H9 (cell line): ENCODE data around the gene TENM4. TPM values are rescaled to one million over a fixed set of nuclear protein-coding genes. Genes with fewer than 3 reads are reported as not detected.

Experiments used
- DNase-seq: peaks from one replicate; pipeline ENCODE4 v3.0.0-alpha.2; 2017
- H2AFZ ChIP-seq: one replicate; pipeline ENCODE4 v1.6.1; 2013; ENCODE audit warnings: mild to moderate bottlenecking, low read length, control low read depth, moderate library complexity
- H2AK5ac ChIP-seq: 2 replicates; pipeline ENCODE4 v1.6.1; 2013; ENCODE audit warnings: low read length, control low read depth, mixed read lengths; ENCODE audit not compliant: insufficient read length
- H2BK120ac ChIP-seq: one replicate; pipeline ENCODE4 v1.6.1; 2013; ENCODE audit warnings: low read depth, mild to moderate bottlenecking, low read length, control low read depth, inconsistent platforms; ENCODE audit not compliant: poor library complexity, severe bottlenecking
- H2BK12ac ChIP-seq: 2 replicates; pipeline ENCODE4 v1.6.1; 2013; ENCODE audit warnings: low read length, control low read depth, mixed read lengths, low read depth; ENCODE audit not compliant: insufficient read length
- H2BK15ac ChIP-seq: 2 replicates; pipeline ENCODE4 v1.6.1; 2013; ENCODE audit warnings: low read depth, low read length, control low read depth
- H2BK20ac ChIP-seq: one replicate; pipeline ENCODE4 v1.6.1; 2013; ENCODE audit warnings: low read depth, mild to moderate bottlenecking, low read length, control low read depth, inconsistent platforms; ENCODE audit not compliant: poor library complexity, severe bottlenecking
- H2BK5ac ChIP-seq: 2 replicates; pipeline ENCODE4 v1.6.1; 2013; ENCODE audit warnings: low read length, control low read depth, mixed read lengths; ENCODE audit not compliant: insufficient read length
- H3K14ac ChIP-seq: 2 replicates; pipeline ENCODE4 v1.6.1; 2013; ENCODE audit warnings: low read length, control low read depth; ENCODE audit not compliant: insufficient read depth
- H3K18ac ChIP-seq: 2 replicates; pipeline ENCODE4 v1.6.1; 2013; ENCODE audit warnings: low read depth, mild to moderate bottlenecking, mixed read lengths, low read length, control low read depth; ENCODE audit not compliant: insufficient read length
- H3K23ac ChIP-seq: 2 replicates; pipeline ENCODE4 v1.6.1; 2013; ENCODE audit warnings: low read length, control low read depth, mixed read lengths, low read depth; ENCODE audit not compliant: insufficient read length
- H3K23me2 ChIP-seq: 2 replicates; pipeline ENCODE4 v1.6.1; 2013; ENCODE audit warnings: low read depth, mild to moderate bottlenecking, mixed read lengths, low read length, control low read depth; ENCODE audit not compliant: insufficient read length, poor library complexity, severe bottlenecking
- H3K27ac ChIP-seq: 2 replicates; pipeline ENCODE4 v1.5.1; 2013; ENCODE audit warnings: low read length, control low read depth, mixed read lengths, low read depth; ENCODE audit not compliant: insufficient read length
- H3K27me3 ChIP-seq: 2 replicates; pipeline ENCODE4 v1.6.1; 2013; ENCODE audit warnings: low read length, control low read depth, inconsistent platforms; ENCODE audit not compliant: insufficient read depth
- H3K4ac ChIP-seq: 2 replicates; pipeline ENCODE4 v1.6.1; 2013; ENCODE audit warnings: low read depth, mild to moderate bottlenecking, control low read depth, inconsistent platforms, low read length, moderate library complexity
- H3K4me1 ChIP-seq: 2 replicates; pipeline ENCODE4 v1.6.1; 2013; ENCODE audit warnings: low read length, control low read depth, inconsistent platforms; ENCODE audit not compliant: insufficient read depth
- H3K4me2 ChIP-seq: 2 replicates; pipeline ENCODE4 v1.6.1; 2013; ENCODE audit warnings: low read length, control low read depth, mixed read lengths; ENCODE audit not compliant: insufficient read length, insufficient read depth
- H3K56ac ChIP-seq: 2 replicates; pipeline ENCODE4 v1.6.1; 2013; ENCODE audit warnings: low read depth, mild to moderate bottlenecking, mixed read lengths, low read length, control low read depth; ENCODE audit not compliant: insufficient read length
- H3K79me1 ChIP-seq: 2 replicates; pipeline ENCODE4 v1.6.1; 2013; ENCODE audit warnings: low read depth, mild to moderate bottlenecking, moderate library complexity, low read length, control low read depth, inconsistent platforms; ENCODE audit not compliant: insufficient read depth, poor library complexity, severe bottlenecking
- H3K79me2 ChIP-seq: 2 replicates; pipeline ENCODE4 v1.6.1; 2013; ENCODE audit warnings: low read length, control low read depth, inconsistent platforms; ENCODE audit not compliant: insufficient read depth
- H3K9ac ChIP-seq: 2 replicates; pipeline ENCODE4 v1.6.1; 2013; ENCODE audit warnings: low read length, control low read depth, mixed read lengths; ENCODE audit not compliant: insufficient read length; ENCODE audit errors: extremely low read depth
- H3K9me3 ChIP-seq: one replicate; pipeline ENCODE4 v1.6.1; 2013; ENCODE audit warnings: low read depth, low read length, inconsistent platforms; ENCODE audit not compliant: control insufficient read depth
- H3T11ph ChIP-seq: one replicate; pipeline ENCODE4 v1.6.1; 2013; ENCODE audit warnings: mild to moderate bottlenecking, low read length, control low read depth, inconsistent platforms
- H4K20me1 ChIP-seq: one replicate; pipeline ENCODE4 v1.6.1; 2013; ENCODE audit not compliant: control insufficient read depth, insufficient read length, insufficient read depth
- H4K5ac ChIP-seq: 2 replicates; pipeline ENCODE4 v1.6.1; 2013; ENCODE audit warnings: low read depth, mild to moderate bottlenecking, mixed read lengths, low read length, control low read depth; ENCODE audit not compliant: insufficient read length
- H4K8ac ChIP-seq: replicated peaks from 2 replicates; pipeline ENCODE4 v1.6.1; 2013; ENCODE audit warnings: low read length, control low read depth, mixed read lengths, low read depth; ENCODE audit not compliant: insufficient read length
- H4K91ac ChIP-seq: 2 replicates; pipeline ENCODE4 v1.6.1; 2013; ENCODE audit warnings: low read depth, mild to moderate bottlenecking, moderate library complexity, mixed read lengths, low read length, control low read depth; ENCODE audit not compliant: insufficient read length
- H3K27ac Mint-ChIP-seq, 3 experiments: 2 replicates in 2 of 3; 3 replicates in 1 of 3; pipeline ENCODE4 v1.8.0; 2020 to 2021; ENCODE audit warnings: mixed read lengths in 3 of 3, mild to moderate bottlenecking in 1 of 3, moderate library complexity in 1 of 3
- H3K27me3 Mint-ChIP-seq: 2 replicates; pipeline ENCODE4 v1.8.0; 2021; ENCODE audit warnings: low read depth, mild to moderate bottlenecking, moderate library complexity, mixed read lengths
- H3K36me3 Mint-ChIP-seq, 3 experiments: 2 replicates in 2 of 3; 3 replicates in 1 of 3; pipeline ENCODE4 v1.8.0; 2020 to 2021; ENCODE audit warnings: low read depth in 3 of 3, mixed read lengths in 3 of 3; ENCODE audit not compliant: insufficient read depth in 1 of 3
- H3K4me1 Mint-ChIP-seq, 2 experiments: 2 replicates each; pipeline ENCODE4 v1.8.0; 2020; ENCODE audit warnings: mixed read lengths in 2 of 2
- H3K4me3 Mint-ChIP-seq, 2 experiments: 2 replicates in 1 of 2; 3 replicates in 1 of 2; pipeline ENCODE4 v1.8.0; 2020 to 2021; ENCODE audit warnings: mild to moderate bottlenecking in 2 of 2, mixed read lengths in 2 of 2, moderate library complexity in 1 of 2
- H3K9me3 Mint-ChIP-seq, 2 experiments: 2 replicates in 1 of 2; 3 replicates in 1 of 2; pipeline ENCODE4 v1.8.0; 2020; ENCODE audit warnings: mild to moderate bottlenecking in 2 of 2, mixed read lengths in 2 of 2, moderate library complexity in 1 of 2
- CTCF ChIP-seq: fragments of 200-600 bp; sonication (generic); conservative IDR thresholded peaks from 3 replicates; pipeline ENCODE4 v1.8.0; 2021; ENCODE audit warnings: antibody characterized with exemption, mild to moderate bottlenecking
- whole genome bisulfite sequencing: extraction: QIAGEN DNeasy Blood & Tissue Kit; methylation state at CpG from one replicate; pipeline ENCODE4 v1.1.7; 2013; ENCODE audit warnings: missing lambda C conversion rate, low lambda C conversion rate, mixed read lengths; ENCODE audit not compliant: insufficient read length; ENCODE audit errors: extremely low coverage; 5-methylcytosine and 5-hydroxymethylcytosine counted together
- total RNA-seq: library from RNA; stranded (reverse); gene quantifications from 2 replicates; pipeline ENCODE4 v1.2.1, GENCODE V29; 2021

The TENM4 gene
- total RNA-seq, 1 experiment from 2014 or later, result 4.6 TPM

- no peak overlapping the region for H3K9ac ChIP-seq
These were observed 52.6 kb downstream of the TENM4 start for GRCh38 chr11:79388201-79388600.

More at GRCh38 chr11:79388201-79388600, 52.6 kb downstream of the TENM4 start:
- H3K27ac Mint-ChIP-seq, result no peak overlapping the region
- WGBS, result no CpG with 5 or more reads among the region's 2 CpGs
- Histone ChIP-seq H3K23me2 (no peaks in the 10 kb centered on the region), H2BK5ac (no peak overlapping the region), H3K79me1 (no peaks in the 10 kb centered on the region), H3T11ph (no peak overlapping the region), H2BK12ac (no peak overlapping the region), H4K8ac (no peak overlapping the region), H2BK20ac (no peak overlapping the region), H3K23ac (no peak overlapping the region), H4K91ac (no peak overlapping the region), H4K5ac (no peak overlapping the region), H3K14ac (no peak overlapping the region), H3K27ac (no peak overlapping the region), H3K4ac (no peak overlapping the region), H3K18ac (no peak overlapping the region), H3K9me3 (no peaks in the 10 kb centered on the region), H4K20me1 (no peaks in the 10 kb centered on the region), H2AK5ac (no peak overlapping the region), H2BK15ac (no peak overlapping the region), H2BK120ac (no peak overlapping the region), H3K4me1 (0 out of 2 replicates have a peak, but pooled peaks cover 3% of the 10 kb centered on the region), H3K79me2 (no peaks in the 10 kb centered on the region), H2AFZ (no peak overlapping the region), H3K4me2 (no peak overlapping the region), H3K27me3 (no peaks in the 10 kb centered on the region), H3K56ac (no peak overlapping the region)
- H3K36me3 Mint-ChIP-seq, result no peaks in the 10 kb centered on the region; a peak in 1 of 7 replicates
- H3K27me3 Mint-ChIP-seq, result no peaks in the 10 kb centered on the region; the same call in none of the 2 replicates
- DNase-seq, result no peak
- no peaks in the 10 kb centered on the region for H3K9me3 Mint-ChIP-seq
- H3K4me1 Mint-ChIP-seq, result peaks cover 14 to 21% of the 10 kb centered on the region in 2 experiments
- no peak overlapping the region for H3K4me3 Mint-ChIP-seq
- TF ChIP-seq CTCF, result no peak
